HCT116 (cell line): ENCODE results near the gene CELF2. TPM values are rescaled to one million over a fixed set of nuclear protein-coding genes. Genes with fewer than 3 reads are reported as not detected.
"Not testable (repeated sequence)": the region's sequence is repeated elsewhere in the genome, so short reads cannot be mapped to it uniquely, and the experiment has no call there.

Experiments
- ATAC-seq: fragments of 200-7000 bp; cut with Tn5 transposase; 2 replicates; pipeline ENCODE4 v1.9.1; 2020; ENCODE audit warnings: mild to moderate bottlenecking, moderate library complexity
- BruUV-seq: library from RNA; stranded (reverse); fragments of 400-500 nt; replicated peaks from 2 replicates; lab custom pipeline; 2021; lab: Mats Ljungman, UMichigan
- CTCF ChIA-PET: fragments of 300-600 bp; sonication (Branson Sonifier 250); formaldehyde crosslinking; loops from one replicate; lab custom pipeline; 2021; ENCODE audit warnings: antibody characterized with exemption; lab: Charles Lee
- POLR2A ChIA-PET: fragments of 300-600, 350-600 bp; sonication (Branson Sonifier 250); formaldehyde crosslinking; loops from one replicate; lab custom pipeline; 2021; ENCODE audit warnings: antibody characterized with exemption; lab: Charles Lee
- RAD21 ChIA-PET, 2 experiments: fragments of 300-600 bp; sonication (Branson Sonifier 250); formaldehyde crosslinking; loops; one replicate each; lab custom pipeline; 2023; ENCODE audit warnings: low total read pairs in 2 of 2; ENCODE audit not compliant: uncharacterized antibody in 2 of 2, unreplicated experiment in 2 of 2, low non-redundant PET in 1 of 2; lab: Charles Lee
- DNase-seq: peaks from one replicate; pipeline ENCODE4 v3.0.0-alpha.2; 2010; ENCODE audit warnings: low read depth, low spot score
- H2AFZ ChIP-seq: fragments of 200-600 bp; shearing (Covaris generic), sonication (generic); 2 replicates; pipeline ENCODE4 v1.6.1; 2017; ENCODE audit warnings: low read depth, mixed run types, mixed read lengths, antibody characterized with exemption, low read length; ENCODE audit not compliant: poor library complexity, severe bottlenecking
- H3K27ac ChIP-seq: 2 replicates; pipeline ENCODE4 v1.5.1; 2012; ENCODE audit warnings: low read depth, low read length
- H3K27me3 ChIP-seq: fragments of 200-600 bp; sonication (generic); 2 replicates; pipeline ENCODE4 v1.6.1; 2016; ENCODE audit warnings: mixed run types, low read length, mixed read lengths; ENCODE audit not compliant: insufficient read depth
- H3K36me3 ChIP-seq, 2 experiments: fragments of 200-500 bp in 1 of 2; fragments of 200-600 bp in 1 of 2; sonication (Bioruptor generic) in 1 of 2; sonication (generic) in 1 of 2; 2 replicates each; pipeline versions ENCODE4 v1.5.1 to v1.6.1; 2014 to 2016; ENCODE audit warnings: low read length in 2 of 2, inconsistent platforms in 1 of 2, mixed read lengths in 1 of 2, mixed run types in 1 of 2; ENCODE audit not compliant: insufficient read depth in 2 of 2, control insufficient read depth in 1 of 2
- H3K4me1 ChIP-seq, 2 experiments: fragments of 200-600 bp in 1 of 2; sonication (generic) in 1 of 2; 2 replicates each; pipeline versions ENCODE4 v1.5.1 to v1.6.1; 2012 to 2017; ENCODE audit warnings: low read length in 2 of 2, inconsistent platforms in 1 of 2, mild to moderate bottlenecking in 1 of 2, mixed read lengths in 1 of 2, mixed run types in 1 of 2, moderate library complexity in 1 of 2; ENCODE audit not compliant: insufficient read depth in 2 of 2, control insufficient read depth in 1 of 2
- H3K4me2 ChIP-seq: fragments of 200-600 bp; sonication (generic); 2 replicates; pipeline ENCODE4 v1.6.1; 2017; ENCODE audit warnings: mixed run types, low read length, mixed read lengths
- H3K4me3 ChIP-seq, 2 experiments: fragments of 200-600 bp in 1 of 2; sonication (generic) in 1 of 2; replicated peaks in 1 of 2; 2 replicates each; pipeline ENCODE4 v1.5.1; 2011 to 2016; ENCODE audit warnings: low read length in 2 of 2, control low read depth in 1 of 2, low read depth in 1 of 2, mild to moderate bottlenecking in 1 of 2, mixed read lengths in 1 of 2, mixed run types in 1 of 2
- H3K79me2 ChIP-seq: fragments of 200-600 bp; sonication (generic); 2 replicates; pipeline ENCODE4 v1.6.1; 2017; ENCODE audit warnings: mild to moderate bottlenecking, mixed run types, low read length, moderate library complexity, mixed read lengths; ENCODE audit not compliant: insufficient read depth
- H3K9ac ChIP-seq: fragments of 200-600 bp; sonication (generic); 2 replicates; pipeline ENCODE4 v1.6.1; 2016; ENCODE audit warnings: low read length, mixed read lengths
- H3K9me2 ChIP-seq: fragments of 200-600 bp; sonication (generic), shearing (Covaris generic); 2 replicates; pipeline ENCODE4 v1.6.1; 2017; ENCODE audit warnings: mixed run types, mild to moderate bottlenecking, moderate library complexity; ENCODE audit not compliant: insufficient read depth
- H3K9me3 ChIP-seq, 2 experiments: fragments of 200-500 bp in 1 of 2; fragments of 200-600 bp in 1 of 2; sonication (Bioruptor generic) in 1 of 2; sonication (generic) in 1 of 2; 2 replicates each; pipeline ENCODE4 v1.6.1; 2014 to 2017; ENCODE audit warnings: low read length in 2 of 2, mixed read lengths in 2 of 2, inconsistent platforms in 1 of 2, low read depth in 1 of 2, mild to moderate bottlenecking in 1 of 2, mixed run types in 1 of 2, moderate library complexity in 1 of 2; ENCODE audit not compliant: control insufficient read depth in 1 of 2, insufficient read depth in 1 of 2
- H4K20me1 ChIP-seq: fragments of 200-600 bp; sonication (generic), shearing (Covaris generic); 2 replicates; pipeline ENCODE4 v1.6.1; 2017; ENCODE audit warnings: mixed run types, mild to moderate bottlenecking, moderate library complexity; ENCODE audit not compliant: insufficient read depth
- ATF3 ChIP-seq: IDR thresholded peaks from 2 replicates; pipeline ENCODE4 v1.6.1; 2012
- TCF7L2 ChIP-seq: IDR thresholded peaks from 2 replicates; pipeline ENCODE4 v1.7.0; 2011; ENCODE audit warnings: borderline replicate concordance, inconsistent platforms; ENCODE audit not compliant: insufficient read depth, insufficient read length; ENCODE audit errors: extremely low read depth
- intact Hi-C: fragments of 100-400 bp; cut with micrococcal nuclease; formaldehyde crosslinking; loops from 2 replicates; pipeline ENCODE4 v1.10.0; 2022
- total RNA-seq: library from RNA; stranded (reverse); gene quantifications from one replicate; pipeline ENCODE4 v1.2.1, GENCODE V29; 2021; ENCODE audit not compliant: unreplicated experiment

Gene CELF2
- total RNA-seq, 1 experiment from 2014 or later, result 0.66 TPM

GRCh38 chr10:11125004-11125403, 107.3 kb downstream of the CELF2 start:
- no peak overlapping the region for H2AFZ ChIP-seq
- no peaks in the 10 kb centered on the region for H3K27me3 ChIP-seq
- DNase-seq, result no peak
- ChIA-PET CTCF (no interaction called here), RAD21 (no interaction called here), POLR2A (no interaction called here)
- H3K4me2 ChIP-seq, result no peak overlapping the region
- H4K20me1 ChIP-seq, result no peaks in the 10 kb centered on the region
- no TSS peak for BruUV-seq
- no peak overlapping the region for H3K4me3 ChIP-seq
- intact Hi-C loops, result no loop called here
- no peaks in the 10 kb centered on the region for H3K79me2 ChIP-seq
- no peaks in the 10 kb centered on the region for H3K4me1 ChIP-seq
- H3K9ac ChIP-seq, result no peak overlapping the region
- TF ChIP-seq ATF3, result no peak
- TF ChIP-seq TCF7L2, result no peak
- H3K27ac ChIP-seq, result no peak overlapping the region
- H3K9me3 ChIP-seq, result no peaks in the 10 kb centered on the region
- H3K9me2 ChIP-seq, result no peaks in the 10 kb centered on the region
- H3K36me3 ChIP-seq, result no peaks in the 10 kb centered on the region
- no peak for ATAC-seq

- H3K4me1 ChIP-seq, H3K9me3 ChIP-seq, DNase-seq, H3K27me3 ChIP-seq, H3K4me3 ChIP-seq, H3K27ac ChIP-seq, H3K79me2 ChIP-seq, H3K9ac ChIP-seq, CTCF ChIA-PET, RAD21 ChIA-PET, H4K20me1 ChIP-seq, intact Hi-C loops, H2AFZ ChIP-seq, POLR2A ChIA-PET, ATAC-seq, H3K9me2 ChIP-seq, BruUV-seq, H3K36me3 ChIP-seq, H3K4me2 ChIP-seq: not testable (repeated sequence)
Measured at GRCh38 chr10:11127017-11127416, 109.3 kb downstream of the CELF2 start.
